NCI-H1417 treated with DMSO at 0.1 percent for 48 hours (cell line): ENCODE measurements around the gene PTCD2.
"Not testable (repeated sequence)": the region's sequence is repeated elsewhere in the genome, so short reads cannot be mapped to it uniquely, and the experiment has no call there.

Experiments used
- DNase-seq: peaks from one replicate; lab custom pipeline; 2025; lab: John Stamatoyannopoulos, UW

PTCD2 gene

GRCh38 chr5:72379936-72380335 is 59.8 kb downstream of the PTCD2 start:
- no peak for DNase-seq

DNA sequence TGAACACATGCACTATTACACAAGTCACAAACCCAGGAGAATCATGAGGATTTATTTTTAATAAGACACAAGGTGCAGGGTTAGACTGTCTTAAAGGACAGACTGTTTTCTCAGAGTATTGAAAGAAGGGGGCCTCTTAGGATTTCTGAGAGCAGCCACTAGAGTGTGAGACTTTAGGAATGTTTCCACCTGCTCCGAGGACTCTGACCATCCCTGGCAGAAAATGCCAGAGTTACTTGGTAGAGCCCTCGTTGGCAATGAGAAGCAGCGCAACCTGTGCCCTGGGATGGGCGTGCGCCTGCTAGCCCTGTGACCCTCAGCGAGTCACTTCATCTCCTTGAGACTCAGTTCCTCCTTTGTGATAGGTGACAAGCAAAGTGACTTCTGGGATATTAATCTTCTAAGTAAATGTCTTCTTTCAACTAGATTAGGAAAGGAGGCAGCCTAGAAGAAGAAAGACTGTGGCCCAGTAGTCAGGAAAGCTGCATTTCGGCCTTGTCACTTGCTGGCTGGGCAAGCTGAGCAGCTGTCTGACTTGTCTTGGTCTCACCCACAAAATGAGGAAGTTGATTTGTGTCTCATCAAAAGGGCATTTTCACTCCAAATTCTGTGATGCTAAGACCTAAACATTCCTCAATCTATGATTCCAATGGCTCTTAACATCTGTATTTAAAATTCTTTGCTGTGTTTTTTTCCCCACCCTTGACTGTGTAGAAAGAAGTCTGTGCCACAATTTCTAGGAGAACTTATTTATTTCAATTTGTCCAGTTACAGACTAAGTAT is 60.5 kb downstream of the PTCD2 start:
- DNase-seq: no peak

- no peak for DNase-seq
Observed at GRCh38 chr5:72383280-72383679, 63.1 kb downstream of the PTCD2 start.

GRCh38 chr5:72383726-72384125 is 63.6 kb downstream of the PTCD2 start:
- no peak for DNase-seq

- DNase-seq: no peak
Observed at GRCh38 chr5:72386639-72387038, 66.5 kb downstream of the PTCD2 start.

DNA sequence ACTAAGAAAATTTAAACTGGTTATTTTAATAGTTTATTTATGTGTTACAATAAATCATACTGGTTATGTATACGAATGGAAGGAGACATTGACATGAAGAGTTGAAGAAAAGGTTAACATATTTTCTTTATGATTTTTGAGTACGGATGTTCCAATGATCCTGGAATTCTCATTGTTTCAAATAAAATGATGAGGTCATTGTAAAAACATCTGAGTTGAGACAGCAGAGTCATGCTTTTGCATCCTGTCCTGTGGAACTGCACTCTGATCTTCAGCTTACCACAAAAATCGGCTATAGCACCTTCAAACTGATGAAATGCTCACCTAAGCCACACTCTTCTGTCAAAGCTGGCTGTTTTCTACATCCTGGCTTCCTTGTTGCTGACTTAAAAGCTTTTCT is 67.8 kb downstream of the PTCD2 start:
- DNase-seq: no peak

- no peak for DNase-seq
Observed at GRCh38 chr5:72388646-72389045, 68.5 kb downstream of the PTCD2 start.

DNA sequence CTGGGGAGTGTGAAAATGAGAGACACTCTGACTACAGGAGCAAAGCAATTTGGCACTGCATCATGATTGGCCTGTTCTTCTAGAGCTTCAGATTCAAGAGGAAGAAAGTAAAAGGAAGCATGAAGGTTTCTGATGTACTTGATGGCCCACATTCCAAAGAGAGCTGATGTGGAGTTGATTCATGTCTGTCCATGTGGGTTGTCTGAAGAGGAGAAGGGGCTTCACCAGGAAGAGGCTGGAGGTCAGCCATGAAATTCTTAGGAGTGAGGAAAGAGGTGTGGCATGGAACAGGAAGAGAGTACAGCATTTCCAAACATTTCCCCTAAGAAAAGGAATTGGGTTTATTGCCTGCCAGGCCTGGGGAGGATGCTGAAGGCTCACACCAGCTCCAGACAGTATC is 70.7 kb downstream of the PTCD2 start:
- DNase-seq: no peak

- no peak for DNase-seq
Observed at GRCh38 chr5:72392326-72392733, 72.2 kb downstream of the PTCD2 start.

DNA sequence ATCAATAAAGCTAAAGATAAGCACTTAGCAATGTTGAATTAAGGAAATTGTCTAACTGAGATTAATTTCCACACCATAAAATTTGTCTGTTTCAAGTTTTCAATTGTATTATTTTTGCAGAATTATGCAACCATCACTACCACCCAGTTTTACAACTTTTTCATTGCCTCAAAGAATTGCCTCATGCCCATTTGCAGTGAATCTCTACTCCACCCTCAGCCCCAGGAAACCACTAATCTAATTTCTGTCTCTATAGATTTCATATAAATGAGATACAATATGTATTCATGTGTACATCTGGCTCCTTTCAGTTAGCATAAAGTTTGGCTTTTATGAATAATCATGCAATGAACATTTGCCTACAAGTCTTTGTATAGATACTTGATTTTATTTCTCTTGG is 72.9 kb downstream of the PTCD2 start:
- DNase-seq: no peak

DNA sequence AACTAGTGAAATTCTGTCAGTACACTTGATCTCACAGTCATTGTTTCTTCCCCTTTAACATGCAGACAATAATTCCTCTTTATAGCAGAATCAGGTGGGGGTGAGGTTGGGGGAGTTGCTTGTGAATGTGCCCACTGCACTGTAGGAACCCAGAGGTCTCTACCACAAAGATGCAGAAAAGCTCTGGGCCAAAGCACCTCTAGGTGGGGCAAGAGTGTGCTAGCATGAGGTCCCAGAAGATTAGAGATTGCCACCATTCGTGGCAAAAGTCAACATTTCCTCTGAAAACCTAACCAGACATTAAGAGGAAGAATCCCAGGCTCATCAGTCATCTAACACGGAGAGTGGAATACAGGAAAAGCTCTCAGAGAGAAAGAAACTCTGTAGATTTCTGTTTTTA is 74.5 kb downstream of the PTCD2 start:
- no peak for DNase-seq

- no peak for DNase-seq
Observed at GRCh38 chr5:72397836-72398235, 77.7 kb downstream of the PTCD2 start.

GRCh38 chr5:72400950-72401349 is 80.8 kb downstream of the PTCD2 start:
- DNase-seq: no peak

DNA sequence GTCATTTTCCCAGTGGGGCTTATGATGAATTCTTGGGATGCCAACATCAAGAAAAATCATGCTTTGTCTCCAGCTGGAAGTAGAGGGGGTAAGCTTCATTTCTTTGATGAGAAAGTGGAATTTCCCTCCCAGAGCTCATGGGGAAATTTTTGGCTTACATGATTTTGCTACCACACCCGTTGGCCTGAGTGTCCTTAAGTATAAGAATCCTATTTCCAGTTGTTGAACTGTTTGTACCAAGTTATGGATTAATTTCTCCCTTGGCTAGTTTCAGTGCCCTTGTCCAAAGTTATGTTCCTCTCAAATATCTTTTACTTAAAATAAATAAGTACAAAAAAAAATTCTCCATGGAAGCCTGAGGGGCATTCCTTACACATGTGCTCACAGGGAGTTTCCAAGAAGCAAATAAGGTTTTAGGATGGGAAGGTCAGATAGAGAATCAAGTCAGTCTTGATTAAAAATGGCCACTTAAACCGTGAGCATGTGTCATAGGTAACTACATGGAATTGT is 82.3 kb downstream of the PTCD2 start:
- DNase-seq: no peak

DNA sequence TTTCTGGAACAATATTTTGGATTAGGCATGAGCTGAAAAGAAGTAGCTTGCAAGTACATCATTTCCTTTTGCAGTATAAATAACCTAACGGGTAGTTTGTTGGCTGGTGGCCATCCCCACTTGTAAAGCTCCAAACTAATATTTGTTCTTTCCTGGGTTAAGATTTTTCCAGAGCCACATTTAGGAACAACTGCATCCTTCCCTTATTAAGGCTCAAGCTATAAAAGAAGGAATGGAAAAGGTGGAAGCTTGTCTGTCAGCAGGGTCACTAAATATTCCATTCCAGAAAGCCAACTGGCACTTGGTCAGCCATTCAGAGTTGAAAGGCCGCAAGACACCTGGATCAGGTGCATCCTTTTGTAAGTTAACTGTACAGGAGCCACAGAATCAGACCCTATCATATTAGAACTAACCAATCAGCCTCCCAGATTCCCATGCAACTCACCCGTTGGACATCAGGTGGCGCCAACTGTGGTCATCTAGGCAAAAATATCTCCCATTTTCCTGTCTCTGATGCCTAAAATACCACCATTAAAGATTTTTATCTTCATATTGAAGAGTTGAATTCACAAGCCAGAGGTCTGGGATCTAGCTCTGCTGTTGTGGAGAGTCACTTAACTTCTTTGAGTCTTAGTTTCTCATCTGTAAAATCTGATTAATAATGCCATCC is 82.9 kb downstream of the PTCD2 start:
- no peak for DNase-seq

- DNase-seq: not testable (repeated sequence)
Observed at GRCh38 chr5:72404771-72405170, 84.6 kb downstream of the PTCD2 start.

- DNase-seq: no peak
Observed at GRCh38 chr5:72407078-72407477, 86.9 kb downstream of the PTCD2 start.

DNA sequence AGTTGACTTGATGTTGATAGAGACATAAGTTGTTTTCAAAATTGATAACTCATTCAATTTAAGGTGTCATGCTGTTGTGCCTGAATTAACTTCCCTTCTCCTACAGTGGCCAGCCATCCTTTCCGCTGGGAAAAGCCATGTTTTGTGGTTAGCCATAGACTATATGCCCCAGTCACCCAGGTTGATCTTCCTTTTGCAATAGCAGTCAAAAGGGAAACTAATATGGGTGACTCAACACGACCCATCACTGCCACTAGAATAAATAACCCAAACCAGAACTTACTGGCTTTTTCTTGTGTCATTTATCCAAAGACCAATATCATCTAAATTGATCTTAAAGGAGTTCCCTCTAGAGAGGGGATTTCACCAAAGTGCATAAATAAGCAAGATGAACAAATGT is 87.4 kb downstream of the PTCD2 start:
- no peak for DNase-seq

- DNase-seq: no peak
Observed at GRCh38 chr5:72408127-72408526, 88.0 kb downstream of the PTCD2 start.

DNA sequence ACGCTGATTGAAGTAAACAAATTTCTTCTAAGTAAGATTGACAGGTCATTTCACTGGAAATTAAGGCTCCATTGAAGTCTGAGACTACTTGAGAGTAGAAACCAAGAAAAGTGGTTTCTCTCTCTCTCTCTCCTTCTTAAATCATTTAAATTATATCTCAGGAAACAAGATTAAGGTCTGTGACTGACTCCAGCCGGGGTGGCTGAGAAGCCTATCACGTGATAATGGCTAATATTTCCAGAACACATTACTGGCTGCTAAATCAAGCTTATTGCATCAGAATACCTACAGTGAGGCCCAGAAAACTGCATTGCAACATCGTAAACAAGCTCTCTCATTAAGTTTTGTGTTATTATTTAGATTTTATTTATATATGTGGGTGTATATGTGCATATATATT is 88.4 kb downstream of the PTCD2 start:
- DNase-seq: no peak

DNA sequence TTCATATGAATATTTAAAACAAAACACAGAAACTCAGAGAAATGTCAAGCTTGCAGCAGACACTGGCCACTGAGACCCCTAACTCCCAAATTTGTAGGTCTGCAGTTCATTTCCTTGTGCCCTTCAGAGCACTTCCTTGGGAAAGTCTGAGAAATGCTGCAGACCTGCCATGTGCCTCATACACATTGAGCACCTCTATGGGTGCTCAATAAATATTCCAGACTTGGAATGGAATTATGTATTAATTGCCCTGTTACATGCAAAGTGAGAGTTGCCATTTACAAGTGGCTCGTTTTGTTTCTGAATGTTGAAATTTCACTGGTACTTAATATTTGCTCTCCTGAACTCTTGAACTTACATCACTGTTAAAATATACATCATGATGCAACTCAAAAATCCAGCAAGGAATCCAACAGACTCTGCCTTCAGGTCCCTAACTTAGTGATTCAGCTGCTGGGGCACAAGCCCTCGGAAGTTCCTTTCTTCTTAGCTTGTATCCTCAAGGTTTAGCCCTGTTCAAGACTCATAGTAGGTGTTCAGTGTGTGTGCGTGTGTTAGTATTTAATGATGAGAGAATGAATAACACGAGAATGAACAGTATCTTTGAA is 90.6 kb downstream of the PTCD2 start:
- no peak for DNase-seq

GRCh38 chr5:72412283-72413055 is 92.3 kb downstream of the PTCD2 start:
- no peak for DNase-seq
